SHP77 (cell line): ENCODE measurements around the gene TCEA3.

Experiments
- DNase-seq, 2 experiments: peaks; one replicate each; lab custom pipeline; 2025; lab: John Stamatoyannopoulos, UW

The TCEA3 gene

GRCh38 chr1:23367791-23368561 is 56.6 kb downstream of the TCEA3 start:
- peak; percentile 96 to 98 for DNase-seq

- DNase-seq, result peak in 1 of 2 experiments; percentile 16
These were observed 57.1 kb downstream of the TCEA3 start for GRCh38 chr1:23367451-23367790.

- DNase-seq, result no peak
These were observed 58.0 kb downstream of the TCEA3 start for GRCh38 chr1:23366598-23366997.

GRCh38 chr1:23366146-23366545 is 58.4 kb downstream of the TCEA3 start:
- no peak for DNase-seq

GRCh38 chr1:23362218-23362713 is 62.3 kb downstream of the TCEA3 start:
- DNase-seq, result no peak

GRCh38 chr1:23358310-23358875 is 66.2 kb downstream of the TCEA3 start:
- no peak for DNase-seq

- DNase-seq, result no peak
These were observed 67.2 kb downstream of the TCEA3 start for GRCh38 chr1:23357138-23357908.

- DNase-seq, result no peak
These were observed 67.9 kb downstream of the TCEA3 start for GRCh38 chr1:23356471-23357137.

- DNase-seq, result no peak
These were observed 70.3 kb downstream of the TCEA3 start for GRCh38 chr1:23354245-23354644.

- no peak for DNase-seq
These were observed 72.4 kb downstream of the TCEA3 start for GRCh38 chr1:23352096-23352695.

GRCh38 chr1:23345920-23346319 is 78.6 kb downstream of the TCEA3 start:
- DNase-seq, result no peak

GRCh38 chr1:23344987-23345472 is 79.5 kb downstream of the TCEA3 start:
- DNase-seq, result no peak

- DNase-seq, result peak; percentile 99
These were observed 80.2 kb downstream of the TCEA3 start, which contains the start of gene HNRNPR for GRCh38 chr1:23344111-23344986. TSS of gene HNRNPR (minus strand) at chr1:23344284. CDS start at chr1:23341008, 3,276 bp downstream.

- DNase-seq, result peak; percentile 52 to 57
These were observed 81.1 kb downstream of the TCEA3 start for GRCh38 chr1:23343221-23344110.

GRCh38 chr1:23341931-23342692 is 82.4 kb downstream of the TCEA3 start:
- DNase-seq, result no peak

- no peak for DNase-seq
These were observed 84.9 kb downstream of the TCEA3 start for GRCh38 chr1:23339632-23340031.

- no peak for DNase-seq
These were observed 86.7 kb downstream of the TCEA3 start for GRCh38 chr1:23337869-23338268.

- no peak for DNase-seq
These were observed 92.8 kb downstream of the TCEA3 start for GRCh38 chr1:23331713-23332112.
